Activated CD8-positive, alpha-beta memory T cell treated with anti-CD3 and anti-CD28 coated beads for 24 hours (primary cell): ENCODE data around the gene SPEN.
"Not testable (repeated sequence)": the region's sequence is repeated elsewhere in the genome, so short reads cannot be mapped to it uniquely, and the experiment has no call there.

Experiments used
- DNase-seq: peaks from one replicate; pipeline ENCODE4 v3.0.0-alpha.2; 2020

The SPEN gene

DNA sequence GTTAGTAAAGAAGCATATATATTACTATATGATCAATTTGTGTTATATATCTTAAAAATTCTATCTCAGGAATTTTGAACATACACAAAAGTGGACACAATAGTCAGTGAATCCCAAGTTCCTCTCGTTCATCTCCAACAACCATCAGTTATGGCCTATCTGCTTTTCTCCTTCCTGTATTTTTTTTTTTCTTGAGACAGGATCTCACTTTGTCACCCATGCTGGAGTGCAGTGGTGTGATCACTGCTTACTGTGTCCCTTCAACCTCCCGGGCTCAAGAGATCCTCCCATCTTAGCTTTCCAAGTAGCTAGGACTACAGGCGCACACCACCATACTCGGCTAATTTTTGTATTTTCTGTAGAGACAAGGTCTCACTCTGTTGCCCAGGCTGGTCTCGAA, 9.4 kb downstream of the SPEN start:
- no peak for DNase-seq

DNA sequence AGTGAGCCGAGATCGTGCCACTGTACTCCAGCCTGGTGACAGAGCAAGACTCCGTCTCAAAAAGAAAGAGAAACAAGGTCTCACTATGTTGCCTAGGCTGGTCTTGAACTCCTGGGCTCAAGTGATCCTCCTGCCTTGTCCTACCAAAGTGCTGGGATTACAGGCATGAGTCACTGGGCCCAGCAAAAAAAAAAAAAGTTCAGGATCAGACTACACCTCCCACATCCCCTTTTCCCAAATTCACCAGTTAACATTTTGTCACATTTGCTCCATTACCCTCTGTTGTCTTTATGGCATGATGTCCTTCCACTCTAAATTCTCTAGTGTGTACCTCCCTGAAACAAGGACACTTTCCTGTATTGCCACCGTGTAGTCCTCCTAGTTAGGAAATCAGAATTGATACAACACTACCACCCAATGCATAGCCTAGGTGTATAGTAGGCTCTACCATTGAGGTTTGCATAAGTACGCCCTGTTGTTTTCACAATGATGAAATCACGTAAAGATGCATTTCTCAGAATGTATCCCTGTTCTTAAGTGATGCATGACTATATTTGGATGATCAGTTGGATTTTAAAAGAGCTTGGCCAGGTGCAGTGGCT, 10.7 kb downstream of the SPEN start:
- DNase-seq: no peak

DNA sequence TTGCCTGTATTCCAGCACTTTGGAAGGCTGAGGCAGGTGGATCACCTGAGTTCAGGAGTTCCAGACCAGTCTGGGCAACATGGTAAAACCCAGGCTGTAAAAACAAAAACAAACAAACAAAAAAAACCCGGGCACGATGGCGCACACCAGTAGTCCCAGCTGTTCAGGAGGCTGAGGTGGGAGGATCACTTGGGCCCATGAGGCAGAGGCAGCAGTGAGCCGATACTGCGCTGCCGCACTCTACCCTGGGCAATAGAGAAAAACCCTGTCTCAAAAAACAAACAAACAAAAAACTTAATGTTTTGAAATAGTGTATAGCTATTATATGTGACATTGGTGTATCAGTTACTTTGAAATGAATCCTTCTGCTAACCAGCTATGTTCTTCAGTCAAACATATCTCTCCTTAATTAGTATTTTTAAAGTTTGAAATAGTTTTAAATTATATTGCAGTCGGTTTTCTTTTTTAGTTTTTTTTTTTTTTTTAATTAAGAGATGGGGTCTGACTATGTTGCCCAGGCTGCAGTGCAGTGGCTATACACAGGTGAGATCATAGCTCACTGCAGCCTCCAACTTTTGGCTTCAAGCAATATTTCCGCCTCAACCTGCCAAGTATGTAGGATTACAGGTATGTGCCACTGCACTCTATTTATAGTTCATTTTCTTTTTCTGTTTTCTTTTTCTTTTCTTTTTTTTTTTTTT, 11.3 kb downstream of the SPEN start:
- no peak for DNase-seq

DNA sequence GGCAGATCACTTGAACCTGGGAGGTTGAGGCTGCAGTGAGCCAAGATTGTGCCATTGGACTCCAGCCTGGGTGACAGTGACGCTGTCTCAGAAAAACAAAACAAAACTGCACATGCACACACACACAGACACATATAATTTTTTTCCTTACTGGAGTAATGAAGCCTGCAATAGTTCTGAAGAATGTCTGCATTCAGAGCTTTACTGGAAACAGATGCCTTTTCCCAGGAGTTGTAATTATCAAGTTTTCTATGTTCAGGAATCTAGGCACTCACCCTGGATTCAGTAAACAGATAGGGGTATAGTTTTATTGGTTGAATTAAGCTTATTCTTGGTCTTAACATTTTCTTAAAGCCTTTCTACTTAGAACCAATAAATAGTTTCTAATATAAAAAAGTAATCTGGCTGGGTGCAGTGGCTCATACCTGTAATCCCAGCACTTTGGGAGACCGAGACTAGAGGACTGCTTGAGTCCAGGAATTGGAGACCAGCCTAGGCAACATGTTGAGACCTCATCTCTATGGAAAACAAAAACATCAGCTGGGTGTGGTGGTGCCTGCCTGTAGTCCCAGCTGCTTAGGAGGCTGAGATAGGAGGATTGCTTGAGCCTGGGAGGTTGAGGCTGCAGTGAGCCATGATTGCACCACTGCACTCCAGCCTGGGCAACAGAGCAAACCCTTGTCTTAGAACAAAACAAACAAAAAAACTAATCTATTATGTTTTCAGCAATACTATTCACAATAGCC, 15.8 kb downstream of the SPEN start:
- no peak for DNase-seq

DNA sequence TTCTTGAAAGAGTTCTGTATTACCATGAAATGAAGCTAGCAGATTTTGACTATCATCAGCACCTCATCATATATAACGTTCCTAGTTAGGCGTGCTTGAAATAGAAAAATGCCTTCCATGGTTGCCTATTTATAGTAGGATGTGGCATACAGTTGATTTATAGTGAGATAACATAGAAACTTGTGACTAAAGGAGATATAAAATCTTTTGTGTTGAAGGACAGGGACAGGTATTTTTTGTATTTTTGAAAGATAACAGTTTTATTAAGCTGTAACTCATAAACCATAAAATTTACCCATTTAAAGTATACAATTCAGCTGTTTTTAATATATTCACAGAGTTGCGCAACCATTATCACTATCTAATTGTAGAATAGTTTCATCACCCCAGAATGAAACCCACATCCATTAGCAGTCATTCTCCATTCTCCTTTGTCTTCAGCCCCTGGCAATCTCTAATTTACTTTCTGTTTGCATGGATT, 19.3 kb downstream of the SPEN start:
- DNase-seq: no peak

DNA sequence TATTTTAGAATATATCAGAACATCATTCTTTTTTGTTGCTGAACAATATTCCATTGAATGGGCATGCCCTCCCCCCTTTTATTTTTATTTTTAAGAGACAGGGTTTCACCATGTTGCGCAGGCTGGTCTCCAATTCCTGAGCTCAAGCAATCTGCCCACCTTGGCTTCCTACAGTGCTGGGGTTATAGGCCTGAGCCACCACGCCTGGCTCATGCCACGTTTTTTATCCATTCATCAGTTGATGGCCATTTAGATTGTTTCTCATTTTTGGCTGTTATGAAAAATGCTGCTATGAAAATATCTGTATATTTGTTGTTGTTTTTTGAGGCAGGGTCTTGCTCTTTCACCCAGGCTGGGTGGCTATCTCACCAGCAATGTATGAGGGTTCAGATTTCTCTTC, 19.8 kb downstream of the SPEN start:
- no peak for DNase-seq

DNA sequence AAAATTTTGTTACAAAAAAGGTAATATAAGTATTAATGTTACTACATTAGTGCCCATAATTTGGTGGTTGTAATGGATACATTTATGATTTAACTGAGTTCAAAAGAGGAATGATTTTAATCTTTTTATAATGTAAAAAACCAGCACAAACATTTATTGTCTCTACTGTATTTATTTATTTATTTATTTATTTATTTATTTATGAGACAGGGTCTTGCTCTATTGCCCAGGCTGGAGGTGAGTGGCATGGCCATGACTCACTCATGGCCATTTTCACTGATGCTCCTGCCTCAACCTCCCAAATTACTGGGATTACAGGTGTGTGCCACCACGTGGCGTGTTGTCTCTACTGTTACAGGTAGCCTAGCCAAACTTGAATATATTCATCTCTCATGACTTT, 21.9 kb downstream of the SPEN start:
- no peak for DNase-seq

DNA sequence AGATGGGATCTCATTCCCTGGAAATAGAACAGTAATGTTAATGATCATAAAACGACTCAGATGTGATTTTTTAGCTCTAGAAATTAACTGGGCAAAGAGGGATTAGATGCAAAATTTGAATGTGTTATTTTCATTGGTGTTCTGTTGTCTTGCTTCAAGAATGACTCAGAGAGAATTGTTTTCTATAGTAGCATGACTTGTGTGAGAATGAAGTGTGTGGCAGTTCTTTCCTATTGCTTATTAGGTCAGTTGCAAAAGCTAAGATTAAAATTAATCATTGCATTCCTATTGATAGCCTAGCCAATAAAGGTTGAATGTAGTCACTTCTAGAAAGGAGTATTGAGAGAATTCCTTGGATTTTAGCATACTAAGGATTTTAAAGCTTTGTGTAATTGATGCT, 22.9 kb downstream of the SPEN start:
- DNase-seq: no peak

DNA sequence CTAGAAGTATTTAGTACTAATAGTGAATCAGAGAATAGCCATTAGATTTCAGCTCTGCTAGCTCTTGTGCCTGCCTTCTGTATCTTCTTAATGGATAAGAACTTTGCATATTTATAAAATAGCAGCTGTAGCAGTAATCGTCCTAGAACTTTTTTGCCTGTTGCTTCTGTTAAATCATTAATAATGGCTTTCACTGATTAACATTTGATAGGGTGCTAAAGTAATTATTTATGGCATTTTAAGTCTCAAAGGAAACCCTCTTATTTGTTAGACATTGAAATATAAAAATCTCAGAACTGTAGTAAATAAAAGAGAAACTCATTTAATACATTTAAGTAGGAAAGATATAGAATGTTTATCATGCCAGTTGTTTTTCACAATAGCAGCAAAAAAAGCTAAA, 27.0 kb downstream of the SPEN start:
- no peak for DNase-seq

DNA sequence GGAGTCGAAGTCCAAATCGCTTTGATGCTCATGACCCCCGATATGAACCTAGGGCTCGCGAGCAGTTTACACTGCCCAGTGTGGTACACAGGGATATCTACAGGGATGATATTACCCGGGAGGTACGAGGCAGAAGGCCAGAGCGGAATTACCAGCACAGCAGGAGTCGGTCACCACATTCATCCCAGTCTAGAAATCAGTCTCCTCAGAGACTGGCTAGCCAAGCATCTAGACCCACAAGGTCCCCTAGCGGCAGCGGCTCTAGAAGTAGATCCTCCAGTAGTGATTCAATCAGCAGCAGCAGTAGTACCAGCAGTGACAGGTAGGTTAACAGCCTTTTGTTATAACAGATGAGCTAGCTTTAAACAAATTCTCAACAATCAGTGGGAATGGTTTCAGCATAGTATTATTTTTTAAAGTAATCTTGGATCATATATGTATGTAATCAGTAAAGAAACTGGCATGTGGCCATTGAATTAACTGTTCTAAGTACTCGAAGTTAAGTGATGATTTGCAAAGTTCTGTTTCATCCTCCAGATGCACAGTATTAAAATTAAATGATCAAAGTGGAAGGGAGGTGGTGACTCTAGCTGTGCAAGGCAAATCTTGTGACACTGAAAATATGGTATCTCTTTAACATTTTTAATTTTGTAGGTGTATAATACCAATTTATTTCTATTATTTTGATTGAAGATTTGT, 29.0 kb downstream of the SPEN start:
- no peak for DNase-seq

DNA sequence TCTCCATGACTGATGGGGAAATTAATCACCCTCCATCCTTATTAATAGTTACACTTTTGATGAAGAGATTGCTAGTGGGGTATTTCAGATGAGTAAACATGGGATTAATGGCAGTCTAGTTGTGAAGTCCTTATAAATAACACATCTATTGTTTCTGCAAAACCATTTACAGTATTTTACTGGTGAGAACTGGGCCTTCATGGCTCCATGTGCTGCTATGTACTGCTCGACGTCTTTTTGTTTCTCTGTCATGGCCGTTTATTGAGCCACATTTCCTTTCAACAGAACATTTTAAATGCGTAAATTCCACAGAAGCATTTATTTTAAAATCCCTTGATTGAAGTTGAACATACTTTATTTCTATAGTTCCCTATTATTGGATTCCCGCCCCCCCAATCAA, 34.5 kb downstream of the SPEN start:
- no peak for DNase-seq

DNA sequence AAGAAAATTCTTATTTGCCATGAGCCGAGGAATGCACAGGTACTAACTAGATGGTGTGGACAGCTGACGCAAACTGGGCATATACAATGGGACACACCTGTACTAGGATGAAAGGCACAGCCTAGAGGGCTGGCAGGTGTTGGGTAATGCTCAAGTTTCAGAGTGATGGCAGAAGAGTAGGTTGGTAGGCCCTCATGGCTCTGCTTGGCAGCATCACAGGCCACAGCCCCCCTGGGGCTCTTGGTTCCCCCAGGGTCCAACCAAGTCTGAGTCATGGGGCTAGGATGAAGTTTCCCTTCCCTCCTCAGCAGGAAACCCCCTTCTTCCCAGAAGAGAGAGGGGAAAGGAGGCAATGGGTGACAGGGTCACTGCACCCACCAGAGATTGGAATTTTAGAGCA, 35.2 kb downstream of the SPEN start:
- DNase-seq: no peak

DNA sequence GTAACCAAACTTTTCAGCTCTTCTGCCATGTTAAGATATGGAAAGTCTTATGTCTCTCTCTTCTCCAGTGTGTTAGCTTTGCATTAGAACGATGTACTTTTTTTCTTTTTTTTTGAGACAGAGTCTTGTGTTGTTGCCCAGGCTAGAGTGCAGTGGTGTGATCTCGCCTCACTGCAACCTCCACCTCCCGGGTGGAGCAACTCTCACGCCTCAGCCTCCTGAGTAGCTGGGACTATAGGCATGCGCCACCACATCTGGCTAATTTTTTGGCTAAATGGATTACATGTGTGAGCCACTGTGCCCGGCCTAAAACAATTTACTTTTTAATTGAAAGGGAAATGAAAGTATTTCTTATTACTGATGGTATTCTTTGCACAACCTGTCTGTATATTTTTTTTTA, 35.8 kb downstream of the SPEN start:
- no peak for DNase-seq

DNA sequence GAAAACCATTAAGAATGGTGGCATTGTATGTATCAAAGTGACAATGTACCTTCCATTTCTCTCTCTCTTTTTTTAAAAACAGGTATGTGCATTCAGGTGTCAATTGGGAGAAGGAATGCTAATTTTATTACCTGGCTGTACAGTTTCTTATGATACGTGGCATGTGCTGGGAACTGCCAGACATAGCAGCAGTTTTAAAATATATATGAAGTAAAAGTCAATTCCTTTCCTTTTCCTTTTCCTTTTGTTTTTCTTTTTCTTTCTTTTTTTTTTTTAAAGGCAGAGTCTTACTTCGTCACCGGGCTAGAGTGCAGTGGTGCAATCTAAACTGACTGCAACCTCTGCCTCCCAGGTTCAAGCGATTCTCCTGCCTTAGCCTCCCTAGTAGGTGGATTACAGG, 37.0 kb downstream of the SPEN start:
- no peak for DNase-seq

DNA sequence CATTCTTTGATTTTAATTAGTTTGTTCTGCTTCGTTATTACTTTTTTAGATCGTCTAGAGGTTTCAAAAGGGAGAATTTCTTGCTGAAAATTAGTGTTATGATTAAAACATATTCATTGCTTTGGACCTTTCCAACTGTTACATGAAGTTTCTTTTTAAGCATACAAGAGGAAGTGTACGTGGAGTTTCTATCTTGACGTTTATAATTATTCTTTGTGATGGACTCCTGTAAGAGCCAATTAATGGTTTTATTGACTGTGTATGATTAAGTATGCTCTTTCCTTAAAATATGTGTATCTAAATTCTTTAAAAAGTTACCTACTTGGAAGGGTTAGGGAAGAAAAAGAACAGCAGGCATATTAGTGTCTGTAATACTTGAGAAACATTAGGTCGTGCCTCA, 37.8 kb downstream of the SPEN start:
- DNase-seq: no peak

DNA sequence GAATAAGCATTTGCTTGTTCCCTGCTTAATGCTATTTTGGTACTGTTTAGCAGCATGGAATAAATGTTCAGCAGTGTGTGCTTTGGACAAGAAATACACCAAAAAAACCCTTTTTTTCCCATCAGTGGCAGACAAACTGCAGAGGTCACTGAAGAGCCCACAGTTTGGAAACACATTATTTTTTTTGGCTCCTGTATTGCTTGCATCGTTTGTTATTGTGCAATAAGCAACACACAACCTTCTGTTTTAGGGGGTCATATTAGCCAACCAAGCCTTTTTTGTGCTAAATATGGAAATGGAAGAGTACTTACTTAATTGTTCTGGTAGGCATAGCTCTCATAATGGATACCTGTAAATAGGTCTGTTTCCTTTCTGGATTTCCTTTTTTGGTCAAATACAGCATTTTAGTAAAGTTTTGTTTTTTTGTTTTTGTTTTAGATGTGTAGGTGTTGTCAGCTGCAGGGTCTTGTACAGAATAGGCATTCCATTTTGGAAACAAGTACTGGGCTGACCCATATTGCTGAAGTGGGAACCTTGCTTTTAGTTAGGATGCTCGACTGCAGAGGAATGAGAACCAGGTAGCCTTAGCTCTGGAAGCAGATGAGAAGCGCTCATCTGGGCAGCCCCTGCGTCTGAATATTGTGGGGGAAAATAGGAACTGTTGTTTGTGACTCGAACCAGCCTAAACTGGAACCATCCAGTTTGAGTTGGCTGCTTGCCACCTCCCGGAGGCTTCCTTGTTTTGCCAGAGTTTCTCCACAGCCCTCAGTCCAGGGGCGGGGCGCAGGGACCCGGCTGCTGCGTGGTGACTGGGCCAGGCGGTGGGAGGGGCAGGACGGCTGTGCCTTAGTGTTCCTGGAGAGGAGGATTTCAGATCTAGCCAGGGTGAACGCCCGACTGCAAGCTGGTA, 38.4 kb downstream of the SPEN start:
- DNase-seq: no peak

DNA sequence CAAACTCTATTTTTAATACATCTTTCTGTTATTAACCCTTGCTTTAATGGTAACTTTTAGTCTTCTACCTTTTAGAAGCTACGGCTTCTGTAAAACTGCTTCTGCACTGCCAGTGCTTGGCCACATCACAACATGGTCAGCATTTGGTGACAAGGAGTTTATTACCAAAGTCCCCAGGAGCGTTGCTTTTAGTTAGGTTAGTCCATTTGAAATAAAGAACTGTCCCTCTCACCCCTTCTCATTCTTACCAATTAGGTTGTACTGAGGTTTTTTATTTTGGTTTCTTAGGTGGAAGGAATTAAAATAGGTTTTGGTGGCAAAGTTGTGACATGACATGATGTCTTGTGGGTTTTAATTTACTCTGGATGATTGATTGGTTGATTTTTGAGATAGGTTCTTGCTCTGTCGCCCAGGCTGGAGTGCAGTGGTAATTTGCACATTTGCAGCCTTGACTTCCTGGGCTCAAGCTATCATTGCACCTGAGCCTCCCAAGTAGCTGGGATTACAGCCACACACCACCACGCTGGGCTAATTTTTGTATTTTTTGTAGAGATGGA, 39.2 kb downstream of the SPEN start:
- no peak for DNase-seq

DNA sequence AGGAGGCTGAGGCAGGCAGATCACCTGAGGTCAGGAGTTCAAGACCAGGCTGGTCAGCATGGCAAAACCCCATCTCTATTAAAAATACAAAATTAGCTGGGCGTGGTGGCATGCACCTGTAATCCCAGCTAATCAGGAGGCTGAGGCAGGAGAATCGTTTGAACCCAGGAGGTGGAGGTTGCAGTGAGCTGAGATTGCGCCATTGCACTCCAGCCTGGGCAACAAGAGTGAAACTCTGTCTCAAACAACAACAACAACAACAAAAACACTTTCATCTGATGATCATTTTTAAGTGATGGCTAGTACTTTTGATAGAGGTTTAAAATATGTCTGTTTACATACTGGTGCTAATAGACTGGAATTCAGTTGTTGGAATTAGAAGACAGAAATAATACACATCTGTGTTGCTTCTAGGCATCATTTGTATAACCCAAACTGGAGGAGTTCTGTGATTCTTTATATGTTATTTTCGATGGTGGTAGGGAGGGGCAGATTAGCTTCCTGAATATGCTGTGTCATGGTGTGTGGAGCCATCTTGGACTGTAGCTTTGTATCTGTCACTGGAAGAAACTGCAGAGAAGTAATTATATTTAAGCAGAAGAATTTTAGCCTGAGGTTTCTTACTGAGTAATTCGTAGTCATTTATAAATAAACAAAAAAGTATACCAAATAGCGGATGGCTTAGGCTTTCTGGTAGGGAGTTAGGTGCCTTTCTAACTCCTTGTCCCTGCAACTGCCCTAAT, 45.5 kb downstream of the SPEN start:
- not testable (repeated sequence) for DNase-seq

DNA sequence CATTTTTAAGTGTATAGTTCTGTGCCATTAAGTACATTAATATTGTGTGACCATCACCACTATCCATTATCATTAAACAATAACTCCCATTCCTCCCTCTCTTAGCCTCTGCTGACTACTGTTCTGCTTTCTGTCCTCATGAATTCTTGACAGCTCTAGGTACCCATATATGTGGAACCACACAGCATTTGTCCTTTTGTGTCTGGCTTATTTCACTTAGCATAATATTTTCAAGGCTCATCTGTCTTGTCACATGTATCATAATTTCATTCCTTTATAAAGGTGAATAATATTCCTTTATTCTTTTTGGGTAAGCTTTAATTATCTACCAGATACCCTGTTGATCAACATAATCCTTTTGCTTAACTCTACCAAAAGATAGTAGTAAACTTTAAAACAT, 47.7 kb downstream of the SPEN start:
- no peak for DNase-seq

DNA sequence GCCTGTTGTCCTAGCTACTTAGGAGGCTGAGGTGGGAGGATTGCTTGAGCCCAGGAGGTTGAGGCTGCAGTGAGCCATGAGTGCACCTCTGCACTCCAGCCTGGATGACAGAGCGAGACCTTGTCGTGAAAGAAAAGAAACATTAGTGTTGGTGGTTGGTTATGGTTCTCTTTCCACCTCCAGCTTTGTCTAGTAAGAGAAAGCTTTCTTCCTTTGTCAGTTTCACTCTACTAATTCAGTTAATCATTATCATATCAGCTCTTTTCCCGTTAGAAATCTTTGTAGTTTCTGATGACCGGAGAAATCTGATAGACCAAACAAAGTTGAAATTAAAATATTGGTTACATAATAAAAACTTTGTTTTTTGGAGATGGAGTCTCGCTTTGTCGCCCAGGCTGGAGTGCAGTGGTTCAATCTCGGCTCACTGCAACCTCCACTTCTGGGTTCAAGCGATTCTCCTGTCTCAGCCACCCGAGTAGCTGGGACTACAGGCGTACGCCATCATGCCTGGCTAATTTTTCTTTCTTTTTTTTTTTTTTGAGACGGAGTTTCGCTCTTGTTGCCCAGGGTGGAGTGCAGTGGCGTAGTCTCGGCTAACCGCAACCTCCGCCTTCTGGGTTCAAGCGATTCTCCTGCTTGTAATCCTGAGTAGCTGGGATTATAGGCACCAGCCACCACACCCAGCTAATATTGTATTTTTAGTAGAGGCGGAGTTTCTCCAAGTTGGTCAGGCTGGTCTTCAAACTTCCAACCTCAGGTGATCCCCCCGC, 49.5 kb downstream of the SPEN start:
- DNase-seq: not testable (repeated sequence)

DNA sequence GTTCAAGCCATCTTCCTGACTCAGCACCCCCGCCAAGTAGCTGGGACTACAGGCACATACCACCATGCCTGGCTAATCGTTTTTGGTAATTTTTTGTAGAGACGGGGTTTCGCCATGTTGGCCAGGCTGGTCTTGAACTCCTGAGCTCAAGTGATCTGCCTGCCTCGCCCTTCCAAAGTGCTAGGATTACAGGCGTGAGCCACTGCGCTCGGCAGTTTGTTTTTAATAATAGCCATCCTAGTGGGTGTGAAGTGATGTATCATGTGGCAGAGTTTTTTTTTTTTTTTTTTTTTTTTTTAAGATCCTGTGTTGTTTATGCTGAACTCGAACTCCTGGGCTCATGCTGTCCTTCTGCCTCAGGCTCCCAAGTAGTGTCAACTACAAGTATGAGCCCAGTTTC, 51.8 kb downstream of the SPEN start:
- DNase-seq: no peak
